Endothelial cell of umbilical vein (primary cell): Measurements from ENCODE around the gene RUBCN. TPM values are rescaled to one million over a fixed set of nuclear protein-coding genes. Genes with fewer than 3 reads are reported as not detected.

Experiments
- BruUV-seq: library from RNA; stranded (reverse); fragments of 400-500 nt; replicated peaks from 2 replicates; lab custom pipeline; 2021; lab: Mats Ljungman, UMichigan
- CTCF ChIA-PET: fragments of 300-600, 350-600 bp; sonication (Branson Sonifier 250); formaldehyde crosslinking; loops from one replicate; lab custom pipeline; 2021; ENCODE audit warnings: antibody characterized with exemption, inconsistent platforms; lab: Charles Lee
- POLR2A ChIA-PET: fragments of 300-600, 350-600 bp; sonication (Branson Sonifier 250); formaldehyde crosslinking; loops from one replicate; lab custom pipeline; 2021; ENCODE audit warnings: antibody characterized with exemption, inconsistent platforms; lab: Charles Lee
- DNase-seq: peaks from one replicate; pipeline ENCODE4 v3.0.0-alpha.2; 2011; ENCODE audit warnings: low read depth, low spot score
- FAIRE-seq: peaks from 2 replicates; lab custom pipeline; 2011; peaks lifted over from hg19 to GRCh38; lab: Jason Lieb, UNC
- H2AFZ ChIP-seq: 2 replicates; pipeline ENCODE4 v1.6.0; 2012; ENCODE audit warnings: low read depth, low read length, control low read depth, inconsistent platforms
- H3K27ac ChIP-seq: 2 replicates; pipeline ENCODE4 v1.5.1; 2011; ENCODE audit warnings: low read depth, mild to moderate bottlenecking, control low read depth, low read length, moderate library complexity; ENCODE audit not compliant: insufficient read depth
- H3K27me3 ChIP-seq, 2 experiments: 2 replicates each; pipeline versions ENCODE4 v1.6.0 to v1.6.1; 2011; ENCODE audit warnings: low read length in 2 of 2, mixed read lengths in 1 of 2; ENCODE audit not compliant: control insufficient read depth in 2 of 2, insufficient read depth in 2 of 2
- H3K36me3 ChIP-seq, 2 experiments: 2 replicates in 1 of 2; 3 replicates in 1 of 2; pipeline ENCODE4 v1.5.1; 2011; ENCODE audit warnings: low read length in 2 of 2, mild to moderate bottlenecking in 1 of 2, moderate library complexity in 1 of 2; ENCODE audit not compliant: control insufficient read depth in 2 of 2, insufficient read depth in 2 of 2; ENCODE audit errors: extremely low read depth in 1 of 2
- H3K4me1 ChIP-seq: 3 replicates; pipeline ENCODE4 v1.5.1; 2011; ENCODE audit warnings: mild to moderate bottlenecking, low read length; ENCODE audit not compliant: control insufficient read depth, insufficient read depth; ENCODE audit errors: extremely low read depth
- H3K4me2 ChIP-seq: 2 replicates; pipeline ENCODE4 v1.6.1; 2011; ENCODE audit warnings: low read length, control low read depth, mixed read lengths; ENCODE audit not compliant: insufficient read depth
- H3K4me3 ChIP-seq, 3 experiments: fragments of 200-600 bp in 1 of 3; sonication (generic), shearing (Covaris generic) in 1 of 3; replicated peaks in 1 of 3; 2 replicates each; pipeline ENCODE4 v1.5.1; 2011 to 2016; ENCODE audit warnings: control low read depth in 3 of 3, low read length in 3 of 3, mild to moderate bottlenecking in 2 of 3, inconsistent platforms in 1 of 3, low read depth in 1 of 3, moderate library complexity in 1 of 3; ENCODE audit not compliant: insufficient read depth in 1 of 3
- H3K79me2 ChIP-seq: 2 replicates; pipeline ENCODE4 v1.6.0; 2012; ENCODE audit warnings: low read length, inconsistent platforms; ENCODE audit not compliant: control insufficient read depth, insufficient read depth
- H3K9ac ChIP-seq: replicated peaks from 2 replicates; pipeline ENCODE3; 2011; ENCODE audit warnings: low read length, control low read depth; ENCODE audit not compliant: insufficient read depth; ENCODE audit errors: extremely low read depth
- H3K9me1 ChIP-seq: replicated peaks from 3 replicates; pipeline ENCODE4 v1.6.0; 2011; ENCODE audit warnings: mild to moderate bottlenecking, low read length; ENCODE audit not compliant: control insufficient read depth, insufficient read depth; ENCODE audit errors: extremely low read depth
- H3K9me3 ChIP-seq: replicated peaks from 2 replicates; pipeline ENCODE4 v1.5.1; 2012; ENCODE audit warnings: low read length, inconsistent platforms; ENCODE audit not compliant: control insufficient read depth, insufficient read depth
- H4K20me1 ChIP-seq: replicated peaks from 2 replicates; pipeline ENCODE3; 2011; ENCODE audit warnings: mild to moderate bottlenecking, low read length; ENCODE audit not compliant: control insufficient read depth, insufficient read depth; ENCODE audit errors: extremely low read depth
- CTCF ChIP-seq, 2 donors: IDR thresholded peaks; 1 replicate in 1 of 2; 2 replicates in 1 of 2; pipeline ENCODE4 v1.5.1; 2011; ENCODE audit warnings: low read length in 2 of 2, mild to moderate bottlenecking in 2 of 2, moderate library complexity in 2 of 2, control low read depth in 1 of 2, inconsistent platforms in 1 of 2, low read depth in 1 of 2; ENCODE audit not compliant: insufficient read depth in 1 of 2; ENCODE audit errors: extremely low read depth in 1 of 2
- FOS ChIP-seq: IDR thresholded peaks from 2 replicates; pipeline ENCODE4 v1.6.1; 2011; ENCODE audit warnings: mild to moderate bottlenecking, low read length, moderate library complexity, borderline replicate concordance; ENCODE audit not compliant: insufficient read depth
- GATA2 ChIP-seq: IDR thresholded peaks from 2 replicates; pipeline ENCODE4 v1.7.0; 2011; ENCODE audit warnings: low read depth, mild to moderate bottlenecking, moderate library complexity, mixed read lengths, low read length; ENCODE audit not compliant: insufficient read length, insufficient read depth
- POLR2A ChIP-seq: IDR thresholded peaks from 2 replicates; pipeline ENCODE4 v1.6.1; 2012; ENCODE audit warnings: low read depth, mild to moderate bottlenecking, control low read depth, low read length
- POLR2AphosphoS5 ChIP-seq: IDR thresholded peaks from 2 replicates; pipeline ENCODE4 v1.6.1; 2012; ENCODE audit warnings: low read depth, mild to moderate bottlenecking, control low read depth, low read length, moderate library complexity; ENCODE audit not compliant: insufficient read depth
- dilution Hi-C: fragments of 300-500 bp; cut with MboI; formaldehyde crosslinking; loops from one replicate; pipeline ENCODE4 v1.15.0; 2019; ENCODE audit warnings: low sequenced_read_pairs; ENCODE audit not compliant: extremely low pct_ligation_motif_present
- intact Hi-C: fragments of 100-400 bp; cut with micrococcal nuclease; formaldehyde crosslinking; loops from one replicate; pipeline ENCODE4 v1.10.0; 2022
- polyA plus RNA-seq, 4 experiments: library from polyadenylated mRNA; depleted of rRNA in 3 of 4; stranded (reverse) in 3 of 4; unstranded in 1 of 4; fragments of >200 nt; gene quantifications; 2 replicates each; pipeline versions ENCODE4 v1.2.1 to v1.2.3, GENCODE V29; 2011 to 2012; ENCODE audit warnings: missing spikeins in 1 of 4
- total RNA-seq: library from RNA; stranded (reverse); gene quantifications from 2 replicates; pipeline ENCODE4 v1.2.3, GENCODE V29; 2021

Gene RUBCN
- total and polyA plus RNA-seq, 2 donors (not counting 3 experiments of a cell fraction or from before 2014, with no cell fraction given) = 15.0 to 25.8 TPM

DNA sequence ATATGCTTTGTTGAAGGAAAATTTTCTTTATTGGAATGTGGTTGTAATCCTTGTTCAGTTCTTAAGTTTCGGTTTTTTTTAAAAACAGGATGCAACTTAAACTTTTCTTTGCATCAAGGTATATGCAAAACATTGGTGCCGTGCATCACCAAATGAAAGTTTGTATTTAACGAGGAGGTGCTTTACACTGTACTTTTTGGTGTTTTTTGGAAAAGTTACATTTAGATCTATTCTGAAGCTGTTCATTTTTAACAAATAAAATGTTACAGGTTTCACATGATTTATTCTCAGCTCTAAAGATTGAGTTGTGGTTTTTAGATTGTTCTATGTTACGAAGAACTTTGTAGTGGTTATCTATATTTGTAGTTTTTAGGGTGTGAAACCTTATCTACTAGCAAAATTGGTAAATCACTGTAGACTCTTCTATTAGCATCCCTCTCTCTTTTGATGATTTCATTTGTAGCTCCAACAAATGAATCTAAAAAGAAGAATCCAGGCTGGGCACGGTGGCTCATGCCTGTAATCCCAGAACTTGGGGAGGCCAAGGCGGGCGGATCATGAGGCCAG lies 47.4 kb upstream of the RUBCN start:
- dilution Hi-C loops = no loop called here
- H2AFZ ChIP-seq = no peak overlapping the region
- no peak overlapping the region for H3K4me3 ChIP-seq
- BruUV-seq = no TSS peak
- DNase-seq (no peak), FAIRE-seq (no peak)
- no peaks in the 10 kb centered on the region for H3K9me3 ChIP-seq
- H3K36me3 ChIP-seq = peaks cover 9 to 12% of the 10 kb centered on the region in 2 experiments
- no peaks in the 10 kb centered on the region for H3K4me1 ChIP-seq
- no peaks in the 10 kb centered on the region for H3K9me1 ChIP-seq
- intact Hi-C loops = no loop called here
- no peak for TF ChIP-seq POLR2AphosphoS5
- no peak for TF ChIP-seq GATA2
- TF ChIP-seq FOS = no peak
- no peak for TF ChIP-seq CTCF (IDR thresholded peaks at IDR 0.05; ENCODE audit: extremely low read depth in 1 of 2, insufficient read depth in 1 of 2, low read depth in 1 of 2, low read length in 2 of 2)
- no peak overlapping the region for H3K27ac ChIP-seq
- no peaks in the 10 kb centered on the region for H3K79me2 ChIP-seq
- ChIA-PET POLR2A (no interaction called here), CTCF (interaction anchor here (1.0 to 1.5 kb wide), 2 partner anchors 9 to 11 kb away, joined by 3 to 4 read pairs; no protein-coding TSS in a partner anchor)
- H3K27me3 ChIP-seq = no peaks in the 10 kb centered on the region
- H3K4me2 ChIP-seq = no peak overlapping the region
- no peaks in the 10 kb centered on the region for H4K20me1 ChIP-seq
- H3K9ac ChIP-seq = no peak overlapping the region

- no peaks in the 10 kb centered on the region for H3K9me1 ChIP-seq
- H2AFZ ChIP-seq = no peak overlapping the region
- DNase-seq (no peak), FAIRE-seq (no peak)
- CTCF ChIA-PET = interaction anchor here (1.4 kb wide), 1 partner anchor 9 kb away, joined by 4 read pairs; the partner anchor contains the start of gene LRCH3
- H3K36me3 ChIP-seq = peaks cover 13 to 20% of the 10 kb centered on the region in 2 experiments
- H3K4me3 ChIP-seq = no peak overlapping the region
- TF ChIP-seq POLR2A (no peak), GATA2 (no peak), CTCF (IDR thresholded peaks at IDR 0.05; ENCODE audit: extremely low read depth in 1 of 2, insufficient read depth in 1 of 2, low read depth in 1 of 2, low read length in 2 of 2) (no peak)
- H3K27me3 ChIP-seq = no peaks in the 10 kb centered on the region
- no peak overlapping the region for H3K27ac ChIP-seq
- dilution Hi-C loops = no loop called here
- no peak overlapping the region for H3K9ac ChIP-seq
- no peaks in the 10 kb centered on the region for H4K20me1 ChIP-seq
- TSS peak; percentile 31 for BruUV-seq
- intact Hi-C loops = no loop called here
- H3K4me2 ChIP-seq = no peak overlapping the region
- no peaks in the 10 kb centered on the region for H3K79me2 ChIP-seq
- H3K4me1 ChIP-seq = no peaks in the 10 kb centered on the region
- H3K9me3 ChIP-seq = no peaks in the 10 kb centered on the region
- POLR2A ChIA-PET = no interaction called here
These were observed 45.5 kb upstream of the RUBCN start for GRCh38 chr3:197782230-197782629.
